ENCODE data around the gene PCF11.
"Not testable (repeated sequence)": the region's sequence is repeated elsewhere in the genome, so short reads cannot be mapped to it uniquely, and the experiment has no call there.

The PCF11 gene

DNA sequence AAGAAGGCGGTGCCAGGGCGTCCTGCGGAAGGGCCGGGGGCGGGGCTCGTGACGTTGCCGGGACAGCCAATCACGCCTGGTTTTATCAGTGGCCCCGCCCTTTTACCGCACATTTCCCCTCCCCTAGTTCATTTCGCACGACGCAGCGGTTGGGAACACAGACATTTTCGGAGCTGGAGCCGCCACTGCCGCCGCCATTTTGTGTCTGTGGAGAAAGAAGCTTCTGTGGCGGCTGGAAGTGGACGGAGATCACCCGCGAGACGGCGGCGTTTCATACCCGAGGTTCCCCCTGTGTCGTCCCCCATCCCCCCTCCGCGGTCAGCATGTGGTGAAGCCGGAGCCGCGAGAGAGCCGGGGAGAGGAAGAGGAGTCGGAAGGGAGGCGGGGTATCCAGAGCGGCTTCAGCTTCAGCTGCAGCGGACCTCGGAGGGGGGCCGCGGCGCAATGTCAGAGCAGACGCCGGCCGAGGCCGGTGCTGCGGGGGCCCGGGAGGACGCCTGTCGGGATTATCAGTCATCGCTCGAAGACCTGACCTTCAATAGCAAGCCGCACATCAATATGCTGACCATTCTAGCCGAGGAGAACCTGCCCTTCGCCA lies at the start of gene PCF11:
TSS of gene PCF11 (plus strand) at position 136 of the 598 bp plus-strand sequence. CDS start at position 445, 309 bp downstream.
- DNase-seq (ENCODE audit: low spot score) = no peak

GRCh38 chr11:83112886-83113285 lies 44.0 kb upstream of the PCF11 start:
- no peak for DNase-seq (ENCODE audit: low spot score)

GRCh38 chr11:83115026-83115425 lies 41.9 kb upstream of the PCF11 start:
- DNase-seq (ENCODE audit: low spot score) = no peak

DNA sequence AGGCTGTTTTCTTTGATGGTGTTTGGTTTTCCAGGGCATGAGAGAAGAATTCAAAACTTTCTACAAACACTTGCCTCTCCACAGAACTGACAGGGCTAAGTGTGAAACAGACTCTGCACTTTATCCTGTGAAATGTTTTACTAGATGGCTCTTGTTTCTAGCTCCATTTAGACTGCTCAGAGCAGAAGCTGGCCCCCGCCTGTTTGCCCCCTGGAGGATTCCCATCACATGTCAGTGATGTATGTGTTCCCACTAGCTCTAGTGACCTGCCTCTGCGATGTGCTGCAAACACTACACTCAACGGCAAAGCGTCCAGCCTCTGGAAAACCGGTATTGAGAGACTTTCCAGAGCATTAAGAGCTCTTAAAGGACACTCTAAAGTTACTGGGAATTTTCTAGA lies 41.4 kb upstream of the PCF11 start:
- DNase-seq (ENCODE audit: low spot score) = no peak

GRCh38 chr11:83116015-83116641 lies 40.8 kb upstream of the PCF11 start:
- DNase-seq (ENCODE audit: low spot score) = no peak

GRCh38 chr11:83118814-83119213 lies 38.1 kb upstream of the PCF11 start:
- no peak for DNase-seq (ENCODE audit: low spot score)

DNA sequence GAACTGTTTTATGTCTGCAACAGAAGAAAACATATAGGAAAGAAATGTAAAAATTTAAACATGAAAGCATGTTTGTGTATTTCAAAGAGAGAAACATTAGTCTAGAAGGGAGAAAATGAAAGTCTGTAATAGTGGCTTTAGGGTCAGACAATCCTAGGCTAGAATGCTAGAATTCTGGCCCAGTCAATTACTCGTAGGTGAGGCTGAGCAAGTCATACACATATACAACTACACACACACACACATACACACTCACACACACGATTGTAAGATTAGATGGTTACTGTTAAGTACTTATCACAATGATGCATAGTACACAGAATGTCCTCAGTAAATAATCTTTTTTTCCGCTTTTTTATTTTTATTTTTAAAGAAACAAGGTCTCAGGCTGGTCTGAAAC lies 37.7 kb upstream of the PCF11 start:
- no peak for DNase-seq (ENCODE audit: low spot score)

DNA sequence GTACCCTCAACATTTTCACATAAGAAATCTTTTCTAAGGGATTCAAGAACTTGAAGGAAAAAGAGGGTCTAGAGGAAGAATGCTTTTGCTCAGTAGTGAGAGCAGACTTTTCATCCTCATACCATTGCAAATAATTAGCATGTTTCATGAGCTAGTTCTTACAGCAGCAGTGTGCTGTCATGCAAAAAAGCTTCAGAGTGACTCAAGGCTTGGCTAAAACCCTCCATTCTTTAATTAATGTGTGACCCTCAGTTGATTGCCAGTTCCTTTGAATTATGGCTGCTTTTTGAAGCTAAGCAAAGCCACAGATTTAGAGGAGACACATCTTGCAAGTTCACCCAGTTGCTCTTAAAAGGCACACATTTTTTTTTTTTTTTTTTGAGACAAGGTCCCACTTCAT lies 36.6 kb upstream of the PCF11 start:
- DNase-seq (ENCODE audit: low spot score) = no peak

DNA sequence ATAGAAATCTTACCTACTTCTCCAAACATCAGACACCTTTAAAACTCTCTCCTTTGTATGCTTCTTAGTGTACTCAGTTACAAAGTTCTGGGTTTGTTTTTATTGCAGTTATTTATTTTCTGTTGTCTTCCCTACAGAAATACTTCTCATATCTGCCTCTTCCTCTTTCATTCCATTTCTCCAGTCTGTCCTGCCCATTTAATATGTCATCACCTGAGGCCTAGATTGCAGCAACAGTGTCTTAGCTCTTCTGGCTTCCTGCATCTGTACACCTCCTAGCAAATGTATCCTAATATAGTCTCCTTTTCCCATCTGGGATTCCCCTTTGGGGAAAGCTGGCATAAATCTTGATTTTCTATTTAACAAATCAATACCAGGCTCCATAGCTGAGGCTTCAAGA lies 34.9 kb upstream of the PCF11 start:
- DNase-seq (ENCODE audit: low spot score) = no peak

DNA sequence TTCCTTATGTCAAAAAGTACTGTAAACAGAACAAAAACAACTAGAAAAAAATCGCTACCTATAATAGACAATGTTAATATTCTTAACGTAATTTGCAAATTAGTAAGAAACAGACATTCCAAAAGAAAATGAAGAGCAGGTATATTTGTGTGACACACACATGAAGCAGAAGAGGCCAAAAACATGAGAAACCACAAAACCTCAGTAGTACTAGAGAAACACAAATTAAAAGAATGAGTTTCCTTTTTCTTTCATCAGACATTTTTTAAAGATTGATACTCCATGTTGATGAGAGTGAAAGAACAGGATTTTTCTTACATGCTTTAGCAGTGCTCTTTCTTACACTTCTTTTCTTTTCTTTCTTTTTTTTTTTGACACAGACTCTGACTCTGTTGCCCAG lies 34.2 kb upstream of the PCF11 start:
- DNase-seq (ENCODE audit: low spot score) = no peak

GRCh38 chr11:83124636-83125424 lies 32.1 kb upstream of the PCF11 start:
- no peak for DNase-seq (ENCODE audit: low spot score)

DNA sequence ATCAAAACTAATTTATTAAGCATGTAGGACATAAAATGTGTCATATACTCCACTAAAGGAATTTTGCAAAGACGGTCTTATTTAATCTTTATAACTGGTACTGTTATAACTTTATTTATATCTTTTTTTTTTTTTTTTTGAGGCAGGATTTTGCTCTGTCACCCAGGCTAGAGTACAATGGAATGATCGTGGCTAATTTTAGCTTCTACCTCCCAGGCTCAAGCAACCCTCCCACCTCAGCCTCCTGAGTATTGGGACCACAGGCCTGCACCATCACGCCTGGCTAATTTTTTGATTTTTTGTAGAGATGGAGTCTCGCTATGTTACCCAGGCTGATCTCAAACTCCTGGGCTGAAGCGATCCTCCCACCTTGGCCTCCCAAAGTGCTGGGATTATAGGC lies 31.4 kb upstream of the PCF11 start:
- DNase-seq (ENCODE audit: low spot score) = no peak

- DNase-seq (ENCODE audit: low spot score) = no peak
Measured at GRCh38 chr11:83127310-83127637, 29.7 kb upstream of the PCF11 start.

GRCh38 chr11:83132191-83132590 lies 24.7 kb upstream of the PCF11 start:
- DNase-seq (ENCODE audit: low spot score) = no peak

DNA sequence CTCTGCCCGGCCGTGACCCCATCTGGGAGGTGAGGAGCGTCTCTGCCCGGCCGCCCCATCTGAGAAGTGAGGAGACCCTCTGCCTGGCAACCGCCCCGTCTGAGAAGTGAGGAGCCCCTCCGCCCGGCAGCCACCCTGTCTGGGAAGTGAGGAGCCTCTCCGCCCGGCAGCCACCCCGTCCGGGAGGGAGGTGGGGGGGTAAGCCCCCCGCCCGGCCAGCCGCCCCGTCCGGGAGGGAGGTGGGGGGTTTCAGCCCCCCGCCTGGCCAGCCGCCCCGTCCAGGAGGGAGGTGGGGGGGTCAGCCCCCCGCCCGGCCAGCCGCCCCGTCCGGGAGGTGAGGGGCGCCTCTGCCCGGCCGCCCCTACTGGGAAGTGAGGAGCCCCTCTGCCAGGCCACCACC lies 23.7 kb upstream of the PCF11 start:
- DNase-seq (ENCODE audit: low spot score) = not testable (repeated sequence)

DNA sequence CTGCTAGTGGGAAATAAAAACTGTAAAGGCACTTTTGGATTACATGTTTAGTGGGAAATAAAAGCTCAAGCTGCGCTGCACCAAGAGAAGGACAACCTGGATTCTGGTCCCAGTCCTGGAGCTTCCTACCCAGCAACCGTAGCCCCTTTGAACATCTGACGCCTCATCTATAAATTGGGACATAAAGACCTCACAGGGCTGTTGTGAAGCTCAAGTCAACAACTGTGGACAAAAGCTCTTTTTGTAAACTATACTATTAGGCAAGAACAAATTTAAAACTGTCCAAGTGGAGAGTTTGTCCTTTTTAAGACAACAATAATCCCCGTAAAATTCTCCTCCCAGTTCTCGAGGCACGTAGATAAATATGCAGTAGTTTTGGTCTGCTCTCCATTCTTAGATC lies 17.6 kb upstream of the PCF11 start:
- DNase-seq (ENCODE audit: low spot score) = no peak

- no peak for DNase-seq (ENCODE audit: low spot score)
Measured at GRCh38 chr11:83140691-83141455, 16.1 kb upstream of the PCF11 start.

DNA sequence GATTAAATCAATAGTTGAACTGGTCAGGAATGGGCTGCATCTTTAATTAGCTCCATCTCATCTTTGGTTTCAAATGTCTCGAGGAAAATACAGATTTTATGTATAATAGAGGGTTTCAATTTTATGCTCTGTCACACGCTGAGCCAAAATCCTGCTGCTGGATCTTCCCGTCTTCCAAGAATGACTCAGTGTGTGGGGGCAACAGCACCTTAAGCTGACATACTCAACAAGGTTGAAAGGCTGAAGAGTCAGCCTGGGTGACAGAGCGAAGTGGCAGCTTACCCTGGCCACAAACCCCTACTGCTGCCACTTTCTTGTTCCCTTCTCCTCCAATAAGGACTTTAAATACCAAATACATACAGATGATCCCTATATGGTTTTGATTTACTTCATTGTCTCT lies 9.0 kb upstream of the PCF11 start:
- peak; percentile 53 for DNase-seq (ENCODE audit: low spot score)

- no peak for DNase-seq (ENCODE audit: low spot score)
Measured at GRCh38 chr11:83150450-83150849, 6.5 kb upstream of the PCF11 start.

DNA sequence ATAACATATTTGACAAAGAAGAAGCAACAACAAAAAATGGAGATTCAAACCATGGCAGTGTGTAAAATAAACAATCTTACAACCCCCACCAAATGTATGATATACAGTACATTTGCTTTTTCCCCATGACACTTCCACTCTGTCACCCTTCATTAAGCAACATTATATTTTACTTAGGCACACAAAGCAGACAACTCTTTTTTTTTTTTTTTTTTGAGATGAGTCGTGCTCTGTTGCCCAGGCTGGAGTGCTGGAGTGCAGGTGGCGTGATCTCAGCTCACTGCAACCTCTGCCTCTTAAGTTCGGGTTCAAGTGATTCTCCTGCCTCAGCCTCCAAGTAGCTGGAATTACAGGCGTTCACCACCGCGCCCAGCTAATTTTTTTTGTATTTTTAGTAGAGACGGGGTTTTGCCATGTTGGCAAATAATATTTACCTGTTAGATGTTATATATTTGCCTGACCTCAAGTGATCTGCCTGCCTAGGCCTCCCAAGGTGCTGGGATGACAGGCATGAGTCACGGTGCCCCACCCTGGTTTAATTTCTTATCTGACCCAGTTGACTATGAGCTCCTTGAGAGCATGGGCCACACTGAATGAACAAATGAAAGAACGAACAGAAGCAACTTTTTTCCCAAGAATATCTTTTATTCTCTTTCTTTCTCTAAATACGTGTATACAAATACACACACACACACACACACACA lies 5.5 kb upstream of the PCF11 start:
- no peak for DNase-seq (ENCODE audit: low spot score)

DNA sequence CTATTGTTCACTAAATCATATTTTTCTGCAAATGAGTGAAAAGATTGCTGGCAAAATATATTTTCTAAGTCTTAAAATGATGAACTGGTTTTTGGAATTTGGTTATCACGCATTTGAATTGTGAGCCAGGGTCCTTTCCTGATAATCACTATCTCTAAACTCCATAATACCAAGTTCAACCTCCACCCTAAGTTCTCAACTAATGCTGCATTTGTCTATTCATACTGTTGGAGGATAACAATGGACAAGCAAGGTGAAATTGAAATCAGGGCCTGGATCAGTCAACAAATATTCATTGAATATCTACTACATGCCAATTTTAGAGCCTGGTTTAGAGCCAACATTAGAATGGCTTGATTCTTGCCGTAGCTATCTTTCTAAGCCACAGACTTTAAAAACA lies 4.7 kb upstream of the PCF11 start:
- DNase-seq (ENCODE audit: low spot score) = no peak

DNA sequence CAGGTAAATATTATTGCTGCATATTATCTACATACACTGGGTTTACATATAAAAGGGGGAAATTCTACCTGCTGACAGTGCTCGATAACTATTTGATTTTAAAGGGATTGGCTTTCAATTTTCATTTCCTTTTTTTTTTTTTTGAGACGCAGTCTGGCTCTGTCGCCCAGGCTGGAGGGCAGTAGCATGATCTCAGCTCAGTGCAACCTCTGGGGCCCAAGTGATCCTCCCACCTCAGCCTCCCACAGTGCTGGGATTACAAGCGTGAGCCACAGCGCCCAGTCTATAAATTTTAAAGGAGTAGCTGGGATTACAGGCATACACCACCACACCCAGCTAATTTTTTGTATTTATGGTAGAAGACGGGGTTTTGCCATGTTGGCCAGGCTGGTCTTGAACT lies 3.2 kb upstream of the PCF11 start:
- no peak for DNase-seq (ENCODE audit: low spot score)

Data from putamen (tissue), 1 donor.